ENCODE measurements around the gene ABCD3.

Gene ABCD3

DNA sequence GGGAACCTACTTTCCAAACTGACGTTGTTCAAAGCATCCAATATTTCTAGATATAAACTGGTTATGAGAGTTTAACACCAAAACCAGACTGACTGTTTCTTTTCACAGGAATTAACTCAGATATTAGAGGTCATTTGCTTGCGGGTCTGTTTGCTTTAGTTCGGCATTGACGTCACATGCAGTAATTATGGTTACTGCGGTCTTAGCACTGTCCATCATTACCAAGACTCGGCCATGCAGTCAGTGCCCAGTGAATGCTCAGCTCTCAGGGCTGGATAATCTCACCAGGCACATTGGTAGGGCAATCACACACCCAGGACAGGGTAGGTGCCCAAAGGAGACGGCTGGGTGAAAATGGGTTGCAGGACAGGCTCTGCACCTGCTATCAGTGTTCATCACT is 133.3 kb downstream of the ABCD3 start:
- DNase-seq = no peak
- H3K9me3 ChIP-seq (ENCODE audit: control extremely low read depth in 1 of 5, control insufficient read depth in 4 of 5, insufficient read depth in 2 of 5, low read depth in 1 of 5, low read length in 4 of 5) = no peaks in the 10 kb centered on the region
- H3K4me3 ChIP-seq (ENCODE audit: control insufficient read depth in 1 of 7, extremely low read depth in 1 of 7, insufficient read depth in 4 of 7, low read depth in 2 of 7, low read length in 6 of 7) = no peak overlapping the region
- 97% methylated on average over 6 of the region's 7 CpGs for WGBS (ENCODE audit: insufficient coverage)
- POLR2A ChIA-PET = no interaction called here
- no peak overlapping the region for H3K27ac ChIP-seq (ENCODE audit: insufficient read depth in 1 of 2, low read depth in 1 of 2, low read length in 2 of 2, poor library complexity in 1 of 2, severe bottlenecking in 2 of 2)
- no peaks in the 10 kb centered on the region for H3K36me3 ChIP-seq (ENCODE audit: control insufficient read depth in 4 of 4, insufficient read depth in 4 of 4, low read length in 3 of 4)
- CTCF ChIA-PET = no interaction called here
- peaks cover 0 to 2% (median 0%) of the 10 kb centered on the region in 5 experiments for H3K27me3 ChIP-seq (replicated peaks in 2 of 5; ENCODE audit: control insufficient read depth in 4 of 5, insufficient read depth in 5 of 5, low read length in 4 of 5)
- no peaks in the 10 kb centered on the region for H3K4me1 ChIP-seq (ENCODE audit: control extremely low read depth in 1 of 4, control insufficient read depth in 4 of 4, insufficient read depth in 4 of 4, low read length in 3 of 4)

DNA sequence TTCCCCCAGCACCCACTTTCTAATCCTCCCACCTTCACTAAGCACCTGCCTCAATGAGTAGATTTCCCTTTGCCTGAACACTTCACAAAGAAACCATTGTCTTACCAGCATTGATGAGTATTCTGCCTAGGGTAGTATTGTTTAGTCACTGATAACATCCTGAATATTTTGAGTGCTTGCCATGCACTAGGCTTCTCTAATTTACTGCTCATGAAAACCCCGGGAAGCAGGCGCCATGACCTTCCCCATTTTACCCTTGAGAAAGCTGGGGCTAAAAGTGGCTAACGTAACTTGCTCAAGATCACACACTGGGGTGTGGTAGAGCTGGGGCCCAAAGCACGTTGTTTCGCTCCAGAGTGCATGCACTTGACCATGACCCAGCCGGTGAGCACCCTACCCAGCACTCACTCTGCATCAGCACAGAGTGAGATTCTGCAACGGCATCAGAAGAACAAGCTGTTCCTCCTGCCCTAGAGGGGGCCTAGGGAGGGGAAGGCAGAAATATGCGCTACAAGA is 133.9 kb downstream of the ABCD3 start:
- POLR2A ChIA-PET = no interaction called here
- Histone ChIP-seq H3K4me1 (ENCODE audit: control extremely low read depth in 1 of 4, control insufficient read depth in 4 of 4, insufficient read depth in 4 of 4, low read length in 3 of 4) (no peaks in the 10 kb centered on the region), H3K27ac (ENCODE audit: insufficient read depth in 1 of 2, low read depth in 1 of 2, low read length in 2 of 2, poor library complexity in 1 of 2, severe bottlenecking in 2 of 2) (no peak overlapping the region), H3K9me3 (ENCODE audit: control extremely low read depth in 1 of 5, control insufficient read depth in 4 of 5, insufficient read depth in 2 of 5, low read depth in 1 of 5, low read length in 4 of 5) (no peaks in the 10 kb centered on the region), H3K36me3 (ENCODE audit: control insufficient read depth in 4 of 4, insufficient read depth in 4 of 4, low read length in 3 of 4) (no peaks in the 10 kb centered on the region), H3K27me3 (replicated peaks in 2 of 5; ENCODE audit: control insufficient read depth in 4 of 5, insufficient read depth in 5 of 5, low read length in 4 of 5) (no peaks in the 10 kb centered on the region), H3K4me3 (ENCODE audit: control insufficient read depth in 1 of 7, extremely low read depth in 1 of 7, insufficient read depth in 4 of 7, low read depth in 2 of 7, low read length in 6 of 7) (no peak overlapping the region)
- CTCF ChIA-PET = interaction anchor here (1.1 kb wide), 1 partner anchor 169 kb away, joined by 3 read pairs; no protein-coding TSS in a partner anchor
- no peak for DNase-seq
- WGBS (ENCODE audit: insufficient coverage) = 50% methylated on average over 1 of the region's 8 CpGs

DNA sequence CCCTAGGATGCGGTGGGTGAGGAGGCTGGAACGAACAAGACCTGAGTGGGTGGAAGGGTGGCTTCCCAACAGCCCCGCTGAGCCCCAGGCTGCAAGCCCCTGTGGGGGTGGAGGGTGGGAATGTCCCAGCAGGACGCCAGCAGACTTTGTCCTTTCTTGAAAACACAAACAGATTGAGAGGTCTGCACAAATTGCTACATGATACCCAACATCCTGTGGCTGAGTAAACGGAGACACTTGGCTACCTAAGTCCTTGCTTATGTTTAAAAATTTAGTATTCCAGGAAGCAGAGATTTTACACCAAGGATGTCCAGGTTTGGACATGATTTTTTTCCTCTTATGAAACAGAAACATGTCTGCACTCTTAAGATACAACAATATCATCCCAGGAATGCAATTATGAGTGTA is 135.1 kb downstream of the ABCD3 start:
- no peak overlapping the region for H3K4me3 ChIP-seq (ENCODE audit: control insufficient read depth in 1 of 7, extremely low read depth in 1 of 7, insufficient read depth in 4 of 7, low read depth in 2 of 7, low read length in 6 of 7)
- ChIA-PET POLR2A (no interaction called here), CTCF (interaction anchor here (0.7 kb wide), 1 partner anchor 101 kb away, joined by 3 read pairs; no protein-coding TSS in a partner anchor)
- no peak for DNase-seq
- H3K27ac ChIP-seq (ENCODE audit: insufficient read depth in 1 of 2, low read depth in 1 of 2, low read length in 2 of 2, poor library complexity in 1 of 2, severe bottlenecking in 2 of 2) = no peak overlapping the region
- no peaks in the 10 kb centered on the region for H3K36me3 ChIP-seq (ENCODE audit: control insufficient read depth in 4 of 4, insufficient read depth in 4 of 4, low read length in 3 of 4)
- 98% methylated on average over 4 of the region's 5 CpGs for WGBS (ENCODE audit: insufficient coverage)
- no peaks in the 10 kb centered on the region for H3K4me1 ChIP-seq (ENCODE audit: control extremely low read depth in 1 of 4, control insufficient read depth in 4 of 4, insufficient read depth in 4 of 4, low read length in 3 of 4)
- H3K9me3 ChIP-seq (ENCODE audit: control extremely low read depth in 1 of 5, control insufficient read depth in 4 of 5, insufficient read depth in 2 of 5, low read depth in 1 of 5, low read length in 4 of 5) = no peaks in the 10 kb centered on the region
- no peaks in the 10 kb centered on the region for H3K27me3 ChIP-seq (replicated peaks in 2 of 5; ENCODE audit: control insufficient read depth in 4 of 5, insufficient read depth in 5 of 5, low read length in 4 of 5)

DNA sequence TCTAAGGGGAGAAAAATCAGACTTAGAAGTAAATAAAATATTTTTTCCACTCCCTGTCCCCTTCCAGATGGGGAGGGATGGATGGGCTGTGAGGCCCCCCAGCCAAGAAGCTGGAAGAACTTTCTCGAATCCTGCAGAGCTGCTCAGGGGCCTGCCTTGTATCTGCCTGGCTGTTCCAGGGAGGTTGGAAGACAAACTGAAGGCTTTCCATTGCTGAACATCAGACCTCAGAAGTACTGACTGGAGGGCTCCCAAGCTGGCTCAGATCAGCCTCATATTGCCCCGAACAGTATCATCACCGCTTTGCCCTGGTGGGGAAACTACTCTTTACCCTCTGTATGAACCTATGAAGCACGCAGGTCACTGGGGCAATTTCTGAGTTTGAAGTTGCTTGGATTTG is 135.7 kb downstream of the ABCD3 start:
- H3K4me3 ChIP-seq (ENCODE audit: control insufficient read depth in 1 of 7, extremely low read depth in 1 of 7, insufficient read depth in 4 of 7, low read depth in 2 of 7, low read length in 6 of 7) = no peak overlapping the region
- H3K27me3 ChIP-seq (replicated peaks in 2 of 5; ENCODE audit: control insufficient read depth in 4 of 5, insufficient read depth in 5 of 5, low read length in 4 of 5) = no peaks in the 10 kb centered on the region
- no peaks in the 10 kb centered on the region for H3K9me3 ChIP-seq (ENCODE audit: control extremely low read depth in 1 of 5, control insufficient read depth in 4 of 5, insufficient read depth in 2 of 5, low read depth in 1 of 5, low read length in 4 of 5)
- H3K36me3 ChIP-seq (ENCODE audit: control insufficient read depth in 4 of 4, insufficient read depth in 4 of 4, low read length in 3 of 4) = no peaks in the 10 kb centered on the region
- CTCF ChIA-PET = no interaction called here
- no peak overlapping the region for H3K27ac ChIP-seq (ENCODE audit: insufficient read depth in 1 of 2, low read depth in 1 of 2, low read length in 2 of 2, poor library complexity in 1 of 2, severe bottlenecking in 2 of 2)
- 97% methylated on average over 3 of the region's 4 CpGs for WGBS (ENCODE audit: insufficient coverage)
- POLR2A ChIA-PET = no interaction called here
- no peak for DNase-seq
- no peaks in the 10 kb centered on the region for H3K4me1 ChIP-seq (ENCODE audit: control extremely low read depth in 1 of 4, control insufficient read depth in 4 of 4, insufficient read depth in 4 of 4, low read length in 3 of 4)

DNA sequence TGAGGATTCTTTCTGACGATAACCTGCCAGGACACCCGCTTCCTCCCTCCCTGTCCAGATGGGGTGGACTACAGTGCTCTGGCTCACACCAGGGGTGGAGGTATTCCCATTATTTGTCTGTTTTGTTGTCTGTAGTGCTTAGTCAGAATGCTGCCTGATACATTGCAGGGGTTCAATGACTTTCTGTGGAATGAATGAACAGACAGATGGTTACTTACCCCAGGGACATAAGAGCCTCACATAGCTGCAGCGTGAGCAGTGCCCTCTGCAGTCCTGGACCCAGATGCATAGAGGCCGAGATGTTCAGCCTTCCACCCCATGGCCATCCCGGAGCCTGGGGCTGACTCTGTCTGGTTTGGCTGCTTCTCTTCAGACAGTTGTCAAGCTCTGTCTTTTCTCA is 136.4 kb downstream of the ABCD3 start:
- Histone ChIP-seq H3K27me3 (replicated peaks in 2 of 5; ENCODE audit: control insufficient read depth in 4 of 5, insufficient read depth in 5 of 5, low read length in 4 of 5) (no peaks in the 10 kb centered on the region), H3K9me3 (ENCODE audit: control extremely low read depth in 1 of 5, control insufficient read depth in 4 of 5, insufficient read depth in 2 of 5, low read depth in 1 of 5, low read length in 4 of 5) (no peaks in the 10 kb centered on the region), H3K4me1 (ENCODE audit: control extremely low read depth in 1 of 4, control insufficient read depth in 4 of 4, insufficient read depth in 4 of 4, low read length in 3 of 4) (no peaks in the 10 kb centered on the region), H3K27ac (ENCODE audit: insufficient read depth in 1 of 2, low read depth in 1 of 2, low read length in 2 of 2, poor library complexity in 1 of 2, severe bottlenecking in 2 of 2) (no peak overlapping the region), H3K36me3 (ENCODE audit: control insufficient read depth in 4 of 4, insufficient read depth in 4 of 4, low read length in 3 of 4) (no peaks in the 10 kb centered on the region), H3K4me3 (ENCODE audit: control insufficient read depth in 1 of 7, extremely low read depth in 1 of 7, insufficient read depth in 4 of 7, low read depth in 2 of 7, low read length in 6 of 7) (no peak overlapping the region)
- CTCF ChIA-PET = interaction anchor here (0.6 to 1.1 kb wide), 2 partner anchors 13 to 145 kb away, joined by 3 to 4 read pairs; partner anchors contain the start of gene F3
- DNase-seq = no peak
- WGBS (ENCODE audit: insufficient coverage) = 95% methylated on average over 2 of the region's 5 CpGs
- POLR2A ChIA-PET = interaction anchor here (0.5 kb wide), 1 partner anchor 56 kb away, joined by 3 read pairs; no protein-coding TSS in a partner anchor

DNA sequence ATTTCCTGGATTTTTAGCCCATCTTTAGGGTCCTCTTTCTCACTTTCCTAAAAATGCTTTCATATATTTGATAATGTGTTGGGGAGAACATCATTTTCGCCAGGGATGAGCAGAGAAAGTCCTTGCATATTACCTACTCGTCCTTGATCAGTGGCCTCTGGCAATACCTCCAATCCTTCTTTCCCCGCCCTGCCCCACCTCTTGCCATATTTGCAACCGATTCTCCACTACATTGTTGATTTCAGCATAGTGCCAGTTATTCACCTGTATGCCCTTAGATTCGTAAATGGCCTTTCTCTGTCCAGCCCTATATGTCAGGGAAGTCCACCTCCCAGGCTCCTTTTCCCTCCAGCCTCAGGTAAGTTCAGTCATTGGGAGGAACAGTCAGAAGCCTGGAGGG is 136.9 kb downstream of the ABCD3 start:
- WGBS (ENCODE audit: insufficient coverage) = 92% methylated on average over 5 of the region's 5 CpGs
- no peak for DNase-seq
- Histone ChIP-seq H3K36me3 (ENCODE audit: control insufficient read depth in 4 of 4, insufficient read depth in 4 of 4, low read length in 3 of 4) (no peaks in the 10 kb centered on the region), H3K4me3 (ENCODE audit: control insufficient read depth in 1 of 7, extremely low read depth in 1 of 7, insufficient read depth in 4 of 7, low read depth in 2 of 7, low read length in 6 of 7) (no peak overlapping the region), H3K4me1 (ENCODE audit: control extremely low read depth in 1 of 4, control insufficient read depth in 4 of 4, insufficient read depth in 4 of 4, low read length in 3 of 4) (no peaks in the 10 kb centered on the region), H3K27ac (ENCODE audit: insufficient read depth in 1 of 2, low read depth in 1 of 2, low read length in 2 of 2, poor library complexity in 1 of 2, severe bottlenecking in 2 of 2) (no peak overlapping the region), H3K9me3 (ENCODE audit: control extremely low read depth in 1 of 5, control insufficient read depth in 4 of 5, insufficient read depth in 2 of 5, low read depth in 1 of 5, low read length in 4 of 5) (no peaks in the 10 kb centered on the region), H3K27me3 (replicated peaks in 2 of 5; ENCODE audit: control insufficient read depth in 4 of 5, insufficient read depth in 5 of 5, low read length in 4 of 5) (no peaks in the 10 kb centered on the region)
- POLR2A ChIA-PET = no interaction called here
- CTCF ChIA-PET = interaction anchor here (0.6 to 1.1 kb wide), 2 partner anchors 13 to 144 kb away, joined by 3 to 4 read pairs; partner anchors contain the start of gene F3

DNA sequence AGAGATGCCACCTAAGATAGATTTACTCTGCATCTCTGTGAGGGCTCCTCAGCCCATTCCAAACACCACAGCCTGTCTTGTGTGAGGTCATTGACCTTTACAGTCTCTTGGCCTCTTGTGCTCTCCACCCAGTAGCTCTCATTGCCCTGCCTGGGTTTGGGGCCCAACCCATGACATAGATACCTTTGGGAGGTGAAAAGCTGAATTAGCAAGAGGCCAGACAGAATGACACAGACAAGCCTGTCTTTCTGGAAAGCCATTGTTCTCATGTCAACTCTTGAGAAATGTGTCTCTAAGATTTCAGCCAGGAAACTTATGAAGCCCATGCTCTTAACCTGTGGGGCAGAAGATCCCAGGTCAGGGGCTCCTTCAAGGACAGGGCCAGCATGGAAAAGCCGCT is 141.7 kb downstream of the ABCD3 start:
- no peak for DNase-seq
- Histone ChIP-seq H3K27me3 (replicated peaks in 2 of 5; ENCODE audit: control insufficient read depth in 4 of 5, insufficient read depth in 5 of 5, low read length in 4 of 5) (no peaks in the 10 kb centered on the region), H3K27ac (ENCODE audit: insufficient read depth in 1 of 2, low read depth in 1 of 2, low read length in 2 of 2, poor library complexity in 1 of 2, severe bottlenecking in 2 of 2) (no peak overlapping the region), H3K36me3 (ENCODE audit: control insufficient read depth in 4 of 4, insufficient read depth in 4 of 4, low read length in 3 of 4) (no peaks in the 10 kb centered on the region), H3K9me3 (ENCODE audit: control extremely low read depth in 1 of 5, control insufficient read depth in 4 of 5, insufficient read depth in 2 of 5, low read depth in 1 of 5, low read length in 4 of 5) (no peaks in the 10 kb centered on the region), H3K4me3 (ENCODE audit: control insufficient read depth in 1 of 7, extremely low read depth in 1 of 7, insufficient read depth in 4 of 7, low read depth in 2 of 7, low read length in 6 of 7) (no peak overlapping the region), H3K4me1 (ENCODE audit: control extremely low read depth in 1 of 4, control insufficient read depth in 4 of 4, insufficient read depth in 4 of 4, low read length in 3 of 4) (no peaks in the 10 kb centered on the region)
- CTCF ChIA-PET = interaction anchor here (2.0 kb wide), 1 partner anchor 17 kb away, joined by 7 read pairs; the partner anchor contains the start of gene F3
- WGBS (ENCODE audit: insufficient coverage) = 100% methylated on average over 1 of the region's 1 CpG
- POLR2A ChIA-PET = no interaction called here
